ENCODE results near the gene KRT27.

Gene KRT27, protein sequence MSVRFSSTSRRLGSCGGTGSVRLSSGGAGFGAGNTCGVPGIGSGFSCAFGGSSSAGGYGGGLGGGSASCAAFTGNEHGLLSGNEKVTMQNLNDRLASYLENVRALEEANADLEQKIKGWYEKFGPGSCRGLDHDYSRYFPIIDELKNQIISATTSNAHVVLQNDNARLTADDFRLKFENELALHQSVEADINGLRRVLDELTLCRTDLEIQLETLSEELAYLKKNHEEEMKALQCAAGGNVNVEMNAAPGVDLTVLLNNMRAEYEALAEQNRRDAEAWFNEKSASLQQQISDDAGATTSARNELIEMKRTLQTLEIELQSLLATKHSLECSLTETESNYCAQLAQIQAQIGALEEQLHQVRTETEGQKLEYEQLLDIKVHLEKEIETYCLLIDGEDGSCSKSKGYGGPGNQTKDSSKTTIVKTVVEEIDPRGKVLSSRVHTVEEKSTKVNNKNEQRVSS
- total RNA-seq, result 0 reads per million in 3 donors

DNA sequence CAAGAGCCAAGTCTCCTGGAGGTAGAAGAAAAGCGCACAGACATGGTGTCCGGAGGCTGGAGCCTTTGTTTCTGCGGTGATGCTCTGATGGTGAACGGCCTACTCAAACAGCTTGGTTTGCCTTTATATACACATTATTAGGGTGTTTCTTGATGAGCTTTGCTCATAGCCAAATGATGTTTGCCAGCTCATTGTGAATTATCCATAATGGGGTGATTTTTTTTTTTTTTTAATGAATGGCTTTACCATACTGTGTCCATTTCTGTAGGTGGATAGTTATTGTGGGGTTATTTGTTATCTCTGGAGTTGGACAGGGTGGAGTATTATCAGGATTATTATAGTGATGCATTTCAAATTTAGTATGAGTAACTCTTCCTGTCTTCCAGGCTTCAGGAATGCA, at the start of gene KRT27:
KRT27 (minus strand) TSS at position 101 of the 400 bp plus-strand sequence; CDS start at position 44, 57 bp downstream.
- no peak within 1 kb of the TSS for H3K27ac ChIP-seq (ENCODE audit: insufficient read depth, low read length, poor library complexity, severe bottlenecking)
- DNase-seq, result no peak
- H3K27me3 ChIP-seq (replicated peaks; ENCODE audit: control insufficient read depth, insufficient read depth, low read length, poor library complexity, severe bottlenecking), result peaks cover 10% of the 10 kb centered on the region
- H3K9me3 ChIP-seq (ENCODE audit: control insufficient read depth, low read length), result no peaks in the 10 kb centered on the region
- no peak within 1 kb of the TSS for H3K4me3 ChIP-seq (ENCODE audit: insufficient read depth, low read depth, low read length, poor library complexity, severe bottlenecking)
- no peaks in the 10 kb centered on the region for H3K36me3 ChIP-seq (ENCODE audit: control insufficient read depth, insufficient read depth, low read length)
- H3K4me1 ChIP-seq (ENCODE audit: control insufficient read depth, insufficient read depth, low read length, poor library complexity, severe bottlenecking), result no peaks in the 10 kb centered on the region

DNA sequence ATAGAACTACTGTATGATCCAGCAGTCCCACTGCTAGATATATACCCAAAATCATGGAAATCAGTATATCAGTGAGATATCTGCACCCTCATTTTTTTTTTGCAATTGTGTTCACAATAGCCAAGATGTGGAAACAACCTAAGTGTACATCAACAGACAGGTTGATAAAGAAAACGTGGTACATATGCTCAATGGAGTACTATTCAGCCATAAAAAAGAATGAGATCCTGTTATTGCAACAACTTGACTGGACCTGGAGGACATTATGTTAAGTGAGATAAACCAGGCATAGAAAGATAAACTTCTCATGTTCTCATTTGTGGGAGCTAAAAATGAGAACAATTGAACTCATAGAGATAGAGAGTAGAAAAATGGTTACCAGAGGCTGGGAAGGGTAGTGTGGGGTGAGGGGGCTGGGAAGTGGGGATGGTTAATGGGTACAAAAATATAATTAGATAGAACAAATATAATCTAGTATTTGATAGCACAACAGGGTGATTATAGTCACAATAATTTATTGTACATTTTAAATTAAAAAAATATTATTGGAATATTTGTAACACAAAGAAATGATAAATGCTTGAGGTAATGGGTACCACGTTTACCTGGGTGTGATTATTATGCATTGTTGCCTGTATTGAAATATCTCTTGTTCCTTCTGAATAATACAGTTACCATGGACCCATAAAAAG, 47.9 kb upstream of the KRT27 start:
- Histone ChIP-seq H3K4me1 (ENCODE audit: control insufficient read depth, insufficient read depth, low read length, poor library complexity, severe bottlenecking) (no peaks in the 10 kb centered on the region), H3K27me3 (replicated peaks; ENCODE audit: control insufficient read depth, insufficient read depth, low read length, poor library complexity, severe bottlenecking) (no peaks in the 10 kb centered on the region), H3K9me3 (ENCODE audit: control insufficient read depth, low read length) (no peaks in the 10 kb centered on the region), H3K27ac (ENCODE audit: insufficient read depth, low read length, poor library complexity, severe bottlenecking) (no peak overlapping the region), H3K4me3 (ENCODE audit: insufficient read depth, low read depth, low read length, poor library complexity, severe bottlenecking) (no peak overlapping the region), H3K36me3 (ENCODE audit: control insufficient read depth, insufficient read depth, low read length) (no peaks in the 10 kb centered on the region)
- no peak for DNase-seq

DNA sequence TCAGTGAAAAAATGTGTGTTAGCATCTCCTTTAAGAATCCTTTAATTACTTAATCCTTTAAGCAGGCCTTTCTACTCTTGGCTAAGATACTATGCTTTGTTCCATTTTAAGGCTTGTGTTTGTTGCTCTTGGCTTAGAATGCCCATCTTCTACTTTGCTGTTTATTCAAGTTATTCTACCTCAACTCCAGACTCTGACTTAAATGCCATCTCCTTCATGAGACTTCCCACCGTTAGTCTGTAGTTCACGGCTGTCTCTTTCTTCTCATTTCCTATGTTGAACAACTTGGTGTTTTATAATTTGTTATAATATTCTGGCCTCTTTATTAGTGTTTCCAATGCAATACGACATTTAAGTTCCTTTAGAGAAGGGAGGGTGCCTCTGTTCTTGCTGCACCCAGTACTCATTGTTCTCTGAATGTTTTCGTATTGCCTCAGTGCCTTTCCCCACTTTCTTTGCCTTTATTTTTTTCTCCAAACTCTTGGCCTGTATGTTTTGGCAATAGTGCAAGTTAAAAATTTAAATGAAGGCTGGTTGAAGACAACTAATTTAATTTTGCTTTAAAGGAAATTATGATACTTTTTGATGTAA, 46.2 kb upstream of the KRT27 start:
- H3K27me3 ChIP-seq (replicated peaks; ENCODE audit: control insufficient read depth, insufficient read depth, low read length, poor library complexity, severe bottlenecking), result no peaks in the 10 kb centered on the region
- H3K27ac ChIP-seq (ENCODE audit: insufficient read depth, low read length, poor library complexity, severe bottlenecking), result no peak overlapping the region
- no peaks in the 10 kb centered on the region for H3K4me1 ChIP-seq (ENCODE audit: control insufficient read depth, insufficient read depth, low read length, poor library complexity, severe bottlenecking)
- DNase-seq, result no peak
- H3K9me3 ChIP-seq (ENCODE audit: control insufficient read depth, low read length), result no peaks in the 10 kb centered on the region
- no peaks in the 10 kb centered on the region for H3K36me3 ChIP-seq (ENCODE audit: control insufficient read depth, insufficient read depth, low read length)
- no peak overlapping the region for H3K4me3 ChIP-seq (ENCODE audit: insufficient read depth, low read depth, low read length, poor library complexity, severe bottlenecking)

DNA sequence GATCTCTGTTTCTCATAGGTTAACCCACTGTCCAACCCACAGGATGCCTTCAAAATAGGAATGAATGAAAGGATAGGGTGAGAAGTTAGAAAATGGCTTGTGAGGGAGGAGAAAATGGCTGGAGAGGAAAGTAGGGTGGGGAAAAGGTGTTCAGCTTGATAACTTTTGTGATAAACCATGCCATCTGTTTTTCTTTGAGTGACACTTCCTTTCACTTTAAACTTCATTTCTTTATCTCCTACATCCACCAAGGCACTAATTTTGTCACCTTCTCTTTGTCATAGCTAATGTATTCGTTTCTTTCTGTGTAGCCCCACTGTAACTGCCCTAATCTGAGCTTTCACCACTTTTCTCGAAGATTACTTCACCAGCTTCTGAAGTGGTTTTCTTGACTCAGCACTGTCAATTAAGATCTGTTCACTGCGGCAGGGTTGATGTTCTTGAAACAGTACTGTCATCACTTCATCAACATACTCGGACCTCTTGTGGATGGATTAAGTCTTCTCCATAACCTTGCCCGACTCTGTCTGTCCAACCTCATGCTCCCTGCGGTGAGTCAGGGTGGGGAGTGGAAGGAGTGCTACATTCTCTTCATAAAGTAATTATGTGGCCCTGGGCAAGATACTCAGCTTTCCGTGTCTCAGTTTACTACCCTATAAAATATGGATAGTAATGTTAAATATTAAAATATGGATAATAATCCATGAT, 45.5 kb upstream of the KRT27 start:
- DNase-seq, result no peak
- no peak overlapping the region for H3K4me3 ChIP-seq (ENCODE audit: insufficient read depth, low read depth, low read length, poor library complexity, severe bottlenecking)
- H3K9me3 ChIP-seq (ENCODE audit: control insufficient read depth, low read length), result no peaks in the 10 kb centered on the region
- H3K27ac ChIP-seq (ENCODE audit: insufficient read depth, low read length, poor library complexity, severe bottlenecking), result no peak overlapping the region
- no peaks in the 10 kb centered on the region for H3K36me3 ChIP-seq (ENCODE audit: control insufficient read depth, insufficient read depth, low read length)
- no peaks in the 10 kb centered on the region for H3K27me3 ChIP-seq (replicated peaks; ENCODE audit: control insufficient read depth, insufficient read depth, low read length, poor library complexity, severe bottlenecking)
- no peaks in the 10 kb centered on the region for H3K4me1 ChIP-seq (ENCODE audit: control insufficient read depth, insufficient read depth, low read length, poor library complexity, severe bottlenecking)

DNA sequence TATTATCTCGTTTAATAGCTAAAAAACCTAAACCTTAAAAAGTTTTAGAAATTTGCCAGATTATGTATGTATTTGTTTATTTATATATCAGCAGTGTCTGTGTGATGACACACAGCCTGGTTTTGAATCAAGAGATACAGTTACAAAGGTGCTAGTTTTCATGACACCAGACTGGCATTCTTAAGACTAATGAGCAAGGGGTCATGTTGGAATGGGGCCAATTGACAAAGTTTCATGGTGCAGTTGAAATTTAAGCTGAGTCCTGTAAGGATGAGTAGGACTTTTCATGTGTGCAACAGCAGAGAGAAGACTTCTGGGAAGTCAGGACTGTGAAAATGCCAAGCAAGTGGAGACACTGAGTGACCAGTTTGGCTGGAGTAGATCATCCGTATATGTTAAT, 43.2 kb upstream of the KRT27 start:
- no peaks in the 10 kb centered on the region for H3K36me3 ChIP-seq (ENCODE audit: control insufficient read depth, insufficient read depth, low read length)
- H3K4me1 ChIP-seq (ENCODE audit: control insufficient read depth, insufficient read depth, low read length, poor library complexity, severe bottlenecking), result no peaks in the 10 kb centered on the region
- no peak overlapping the region for H3K4me3 ChIP-seq (ENCODE audit: insufficient read depth, low read depth, low read length, poor library complexity, severe bottlenecking)
- H3K27me3 ChIP-seq (replicated peaks; ENCODE audit: control insufficient read depth, insufficient read depth, low read length, poor library complexity, severe bottlenecking), result no peaks in the 10 kb centered on the region
- no peak overlapping the region for H3K27ac ChIP-seq (ENCODE audit: insufficient read depth, low read length, poor library complexity, severe bottlenecking)
- no peak for DNase-seq
- no peaks in the 10 kb centered on the region for H3K9me3 ChIP-seq (ENCODE audit: control insufficient read depth, low read length)

DNA sequence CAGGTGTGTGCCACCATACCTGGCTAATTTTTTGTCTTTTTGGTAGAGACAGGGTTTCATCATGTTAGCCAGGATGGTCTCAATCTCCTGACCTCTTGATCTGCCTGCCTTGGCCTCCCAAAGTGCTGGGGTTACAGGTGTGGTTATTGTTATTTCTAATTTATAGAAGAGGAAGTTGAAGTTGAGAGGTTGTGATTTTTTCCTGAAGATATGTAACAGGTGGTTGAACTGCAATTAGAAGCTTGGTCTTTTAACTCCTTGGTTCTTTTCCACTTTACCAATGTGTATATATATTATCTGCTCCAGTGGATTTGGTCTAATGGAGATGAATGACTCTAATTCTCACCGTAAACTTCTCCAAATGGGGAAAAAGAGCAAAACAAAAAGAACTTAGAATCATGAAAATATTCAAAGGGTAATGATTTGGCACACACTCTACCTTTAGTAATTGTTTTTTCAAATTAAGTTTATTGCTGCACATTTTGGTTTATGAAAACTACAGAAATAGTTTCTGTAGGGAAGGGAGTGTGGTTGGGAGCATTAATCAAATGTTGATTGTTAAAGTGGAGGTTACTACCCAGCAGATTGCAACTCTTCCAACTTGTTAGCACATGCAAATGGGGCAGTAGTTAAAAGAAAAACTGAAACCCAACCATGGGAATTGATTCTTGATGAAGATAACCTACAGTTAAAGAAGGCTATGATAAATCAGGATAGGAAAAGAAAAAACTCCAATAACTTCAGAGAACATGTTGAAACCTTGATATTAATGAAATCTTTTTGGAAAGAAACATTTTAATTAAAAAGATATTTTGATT, 41.9 kb upstream of the KRT27 start:
- Histone ChIP-seq H3K4me3 (ENCODE audit: insufficient read depth, low read depth, low read length, poor library complexity, severe bottlenecking) (no peak overlapping the region), H3K36me3 (ENCODE audit: control insufficient read depth, insufficient read depth, low read length) (no peaks in the 10 kb centered on the region), H3K9me3 (ENCODE audit: control insufficient read depth, low read length) (no peaks in the 10 kb centered on the region), H3K27ac (ENCODE audit: insufficient read depth, low read length, poor library complexity, severe bottlenecking) (no peak overlapping the region), H3K4me1 (ENCODE audit: control insufficient read depth, insufficient read depth, low read length, poor library complexity, severe bottlenecking) (no peaks in the 10 kb centered on the region), H3K27me3 (replicated peaks; ENCODE audit: control insufficient read depth, insufficient read depth, low read length, poor library complexity, severe bottlenecking) (no peaks in the 10 kb centered on the region)
- no peak for DNase-seq

DNA sequence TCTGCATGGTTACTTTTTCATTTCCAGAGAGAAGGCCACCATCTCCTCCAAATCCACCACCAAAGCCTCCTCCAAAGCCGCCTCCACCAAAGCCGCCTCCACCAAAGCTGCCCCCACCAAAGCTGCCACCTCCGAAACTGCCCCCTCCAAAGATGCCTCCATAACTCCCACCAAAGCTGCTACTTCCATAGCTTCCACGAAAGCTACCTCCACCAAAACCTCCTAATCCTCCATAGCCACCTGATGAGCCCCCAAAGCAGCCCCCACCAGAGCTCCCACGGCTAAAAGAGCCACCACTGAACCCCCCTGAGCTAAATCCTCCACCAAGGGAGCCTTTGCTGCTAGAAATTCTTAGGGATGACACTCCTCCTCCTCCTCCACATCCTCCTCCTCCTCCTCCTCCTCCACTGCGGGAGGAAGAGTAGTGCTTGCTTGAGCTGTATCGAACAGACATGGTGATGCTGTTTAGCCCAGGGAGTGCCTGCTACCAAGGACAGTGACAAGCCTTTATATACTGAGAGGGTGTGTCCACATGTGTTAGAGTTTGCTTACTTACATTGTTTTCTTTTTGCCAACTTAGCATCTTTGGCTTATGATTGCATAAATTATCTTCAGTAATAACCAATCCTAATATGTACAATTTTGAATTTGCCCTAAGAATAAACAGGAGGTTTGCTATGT, 39.9 kb upstream of the KRT27 start, which contains the start of gene KRT10:
KRT10 (minus strand) TSS at position 483 of the 681 bp plus-strand sequence; CDS start at position 454, 29 bp downstream.
- no peak for DNase-seq
- peaks cover 3% of the 10 kb centered on the region for H3K36me3 ChIP-seq (ENCODE audit: control insufficient read depth, insufficient read depth, low read length)
- no peaks in the 10 kb centered on the region for H3K9me3 ChIP-seq (ENCODE audit: control insufficient read depth, low read length)
- H3K27ac ChIP-seq (ENCODE audit: insufficient read depth, low read length, poor library complexity, severe bottlenecking), result no peak within 1 kb of the TSS
- no peak within 1 kb of the TSS for H3K4me3 ChIP-seq (ENCODE audit: insufficient read depth, low read depth, low read length, poor library complexity, severe bottlenecking)
- H3K27me3 ChIP-seq (replicated peaks; ENCODE audit: control insufficient read depth, insufficient read depth, low read length, poor library complexity, severe bottlenecking), result no peaks in the 10 kb centered on the region
- peaks cover 3% of the 10 kb centered on the region for H3K4me1 ChIP-seq (ENCODE audit: control insufficient read depth, insufficient read depth, low read length, poor library complexity, severe bottlenecking)

DNA sequence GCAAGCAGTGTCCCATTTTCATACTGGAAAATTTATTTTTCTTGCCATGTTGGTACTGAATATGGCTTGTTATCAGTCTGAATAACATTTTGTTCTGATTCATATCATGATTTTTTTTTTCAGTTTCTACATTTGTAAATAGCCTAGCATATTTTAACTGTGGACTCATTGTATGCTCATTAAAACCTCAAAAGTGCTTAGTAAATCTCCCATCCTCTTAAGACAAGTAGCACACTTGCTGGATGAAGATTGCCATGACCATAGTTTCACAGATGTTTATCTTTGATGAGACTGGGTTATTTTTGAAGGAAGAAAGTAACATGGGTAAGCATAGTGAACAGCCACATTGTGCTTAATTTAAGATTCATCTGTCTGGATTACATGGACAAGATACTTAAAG, 39.2 kb upstream of the KRT27 start:
- Histone ChIP-seq H3K27ac (ENCODE audit: insufficient read depth, low read length, poor library complexity, severe bottlenecking) (no peak overlapping the region), H3K9me3 (ENCODE audit: control insufficient read depth, low read length) (no peaks in the 10 kb centered on the region), H3K4me3 (ENCODE audit: insufficient read depth, low read depth, low read length, poor library complexity, severe bottlenecking) (no peak overlapping the region), H3K4me1 (ENCODE audit: control insufficient read depth, insufficient read depth, low read length, poor library complexity, severe bottlenecking) (peaks cover 3% of the 10 kb centered on the region), H3K36me3 (ENCODE audit: control insufficient read depth, insufficient read depth, low read length) (peaks cover 3% of the 10 kb centered on the region), H3K27me3 (replicated peaks; ENCODE audit: control insufficient read depth, insufficient read depth, low read length, poor library complexity, severe bottlenecking) (no peaks in the 10 kb centered on the region)
- DNase-seq, result no peak
